Uterine smooth muscle cell (primary cell): ENCODE data around the gene NEK10. TPM values are rescaled to one million over a fixed set of nuclear protein-coding genes. Genes with fewer than 3 reads are reported as not detected.

Source experiments
- total RNA-seq: library from RNA; depleted of rRNA; stranded (reverse); fragments of >200 nt; gene quantifications from 2 replicates; pipeline ENCODE4 v1.2.3, GENCODE V29; 2014

The NEK10 gene, protein sequence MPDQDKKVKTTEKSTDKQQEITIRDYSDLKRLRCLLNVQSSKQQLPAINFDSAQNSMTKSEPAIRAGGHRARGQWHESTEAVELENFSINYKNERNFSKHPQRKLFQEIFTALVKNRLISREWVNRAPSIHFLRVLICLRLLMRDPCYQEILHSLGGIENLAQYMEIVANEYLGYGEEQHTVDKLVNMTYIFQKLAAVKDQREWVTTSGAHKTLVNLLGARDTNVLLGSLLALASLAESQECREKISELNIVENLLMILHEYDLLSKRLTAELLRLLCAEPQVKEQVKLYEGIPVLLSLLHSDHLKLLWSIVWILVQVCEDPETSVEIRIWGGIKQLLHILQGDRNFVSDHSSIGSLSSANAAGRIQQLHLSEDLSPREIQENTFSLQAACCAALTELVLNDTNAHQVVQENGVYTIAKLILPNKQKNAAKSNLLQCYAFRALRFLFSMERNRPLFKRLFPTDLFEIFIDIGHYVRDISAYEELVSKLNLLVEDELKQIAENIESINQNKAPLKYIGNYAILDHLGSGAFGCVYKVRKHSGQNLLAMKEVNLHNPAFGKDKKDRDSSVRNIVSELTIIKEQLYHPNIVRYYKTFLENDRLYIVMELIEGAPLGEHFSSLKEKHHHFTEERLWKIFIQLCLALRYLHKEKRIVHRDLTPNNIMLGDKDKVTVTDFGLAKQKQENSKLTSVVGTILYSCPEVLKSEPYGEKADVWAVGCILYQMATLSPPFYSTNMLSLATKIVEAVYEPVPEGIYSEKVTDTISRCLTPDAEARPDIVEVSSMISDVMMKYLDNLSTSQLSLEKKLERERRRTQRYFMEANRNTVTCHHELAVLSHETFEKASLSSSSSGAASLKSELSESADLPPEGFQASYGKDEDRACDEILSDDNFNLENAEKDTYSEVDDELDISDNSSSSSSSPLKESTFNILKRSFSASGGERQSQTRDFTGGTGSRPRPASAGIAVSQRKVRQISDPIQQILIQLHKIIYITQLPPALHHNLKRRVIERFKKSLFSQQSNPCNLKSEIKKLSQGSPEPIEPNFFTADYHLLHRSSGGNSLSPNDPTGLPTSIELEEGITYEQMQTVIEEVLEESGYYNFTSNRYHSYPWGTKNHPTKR
- total RNA-seq = 1.7 and 7.0 TPM in 2 replicates

DNA sequence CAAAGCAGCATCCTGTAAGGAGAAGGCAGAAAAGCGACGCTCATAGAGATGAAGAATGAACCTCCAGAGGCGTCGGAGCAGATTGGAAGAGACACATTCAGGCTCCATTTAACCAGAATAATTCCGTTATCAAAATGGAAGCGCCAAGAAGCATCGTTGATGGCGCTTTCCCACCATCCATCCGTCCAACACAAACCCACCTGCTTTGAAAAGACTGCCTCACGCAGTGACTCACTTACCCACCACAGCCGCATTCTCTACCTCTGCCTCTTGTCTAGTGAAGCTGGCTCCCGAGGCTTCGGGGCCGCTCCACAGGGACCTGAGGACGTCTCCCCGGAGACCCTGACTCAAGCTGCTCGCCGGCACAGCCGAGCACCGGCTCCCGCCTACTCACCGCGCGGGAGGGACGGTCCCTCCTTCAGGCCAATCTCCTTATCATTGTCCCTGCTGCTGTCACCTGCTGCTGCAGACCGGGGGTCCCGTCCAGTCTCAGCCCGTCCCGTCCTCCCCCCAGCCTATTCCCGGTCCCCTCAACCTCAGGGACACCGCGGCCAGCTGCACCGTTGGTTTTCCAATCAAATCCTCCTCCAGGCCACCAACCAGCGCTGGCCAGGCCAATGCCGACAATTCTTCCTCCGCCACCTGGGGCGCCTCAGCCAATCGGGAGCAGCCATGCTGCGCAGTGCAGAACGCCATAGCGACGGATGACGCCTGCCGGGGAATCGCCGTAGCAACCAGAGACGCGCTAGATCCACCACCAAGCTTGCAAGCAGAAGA, at the start of gene NEK10:
Gene NEK10, minus strand, starts transcription at position 553 of the 777 bp plus-strand sequence. CDS start 16,501 bp downstream, outside the sequence.

Other genes with a start within 250 kb of the NEK10 start
- gene SLC4A7, start 115.0 kb upstream of the NEK10 start, total RNA-seq = 99.3 and 181 TPM in 2 replicates